HepG2 (cell line): ENCODE measurements around the gene CHST3. TPM values are rescaled to one million over a fixed set of nuclear protein-coding genes. Genes with fewer than 3 reads are reported as not detected.
A peak's percentile ranks its signal among the peaks of the same experiment; 100 is the strongest.

Experiments
- CC2D1A ChIP-seq: sonication (generic); formaldehyde crosslinking; IDR thresholded peaks from 2 replicates; pipeline ENCODE4 v1.8.1; 2023; ENCODE audit warnings: mild to moderate bottlenecking, missing genetic modification reagents
- FOXC1 ChIP-seq: sonication (generic); formaldehyde crosslinking; IDR thresholded peaks from 2 replicates; pipeline ENCODE4 v1.8.0; 2022; ENCODE audit warnings: mild to moderate bottlenecking, missing genetic modification reagents, borderline replicate concordance
- FUBP1 ChIP-seq: sonication (generic); formaldehyde crosslinking; IDR thresholded peaks from 2 replicates; pipeline ENCODE4 v1.5.1; 2020; ENCODE audit warnings: missing genetic modification reagents, mild to moderate bottlenecking, borderline replicate concordance
- HOXA3 ChIP-seq: sonication (generic); formaldehyde crosslinking; IDR thresholded peaks from 2 replicates; pipeline ENCODE4 v1.5.0; 2020; ENCODE audit warnings: missing genetic modification reagents
- KAT7 ChIP-seq: IDR thresholded peaks from 2 replicates; pipeline ENCODE4 v1.6.1; 2018; ENCODE audit warnings: borderline replicate concordance, missing compliant biosample characterization
- PREB ChIP-seq: sonication (generic); formaldehyde crosslinking; IDR thresholded peaks from 2 replicates; pipeline ENCODE4 v1.4.0; 2020; ENCODE audit warnings: missing genetic modification reagents
- RBAK ChIP-seq: sonication (generic); formaldehyde crosslinking; IDR thresholded peaks from 2 replicates; pipeline ENCODE4 v1.5.1; 2020; ENCODE audit warnings: mild to moderate bottlenecking, missing genetic modification reagents
- RNF219 ChIP-seq: sonication (generic); formaldehyde crosslinking; IDR thresholded peaks from 2 replicates; pipeline ENCODE4 v1.5.0; 2020; ENCODE audit warnings: mild to moderate bottlenecking, missing genetic modification reagents
- SKI ChIP-seq: fragments of 450-650 bp; IDR thresholded peaks from one replicate; pipeline ENCODE4 v1.6.1; 2018; ENCODE audit warnings: mild to moderate bottlenecking; ENCODE audit not compliant: partially characterized antibody
- SP2 ChIP-seq: sonication (generic); formaldehyde crosslinking; IDR thresholded peaks from 2 replicates; pipeline ENCODE4 v1.5.1; 2020; ENCODE audit warnings: mild to moderate bottlenecking, missing genetic modification reagents
- ZHX2 ChIP-seq, 2 experiments: sonication (generic) in 1 of 2; formaldehyde crosslinking in 1 of 2; IDR thresholded peaks; 2 replicates each; pipeline versions ENCODE4 v1.6.1 to v1.9.0; 2014 to 2022; ENCODE audit warnings: antibody characterized with exemption in 1 of 2, borderline replicate concordance in 1 of 2, inconsistent platforms in 1 of 2, low read depth in 1 of 2, missing genetic modification reagents in 1 of 2
- ZNF274 ChIP-seq: sonication (generic); formaldehyde crosslinking; IDR thresholded peaks from 2 replicates; pipeline ENCODE4 v1.5.1; 2020; ENCODE audit warnings: mild to moderate bottlenecking, missing genetic modification reagents
- ZNF75D ChIP-seq: sonication (generic); formaldehyde crosslinking; IDR thresholded peaks from 2 replicates; pipeline ENCODE4 v1.8.1; 2023; ENCODE audit warnings: missing genetic modification reagents, mild to moderate bottlenecking, borderline replicate concordance
- polyA plus RNA-seq, 8 experiments: library from polyadenylated mRNA; depleted of rRNA in 3 of 8; stranded (reverse) in 7 of 8; unstranded in 1 of 8; fragments of >200 nt; fragmentation: Illumina TruSeq in 4 of 8; extraction: Trizol in 4 of 8; gene quantifications; 2 replicates each; pipeline versions ENCODE4 v1.2.1 to v1.2.3, GENCODE V29; 2011 to 2016; ENCODE audit warnings: low read depth in 4 of 8, missing spikeins in 1 of 8, mixed read lengths in 1 of 8; ENCODE audit not compliant: insufficient read depth in 1 of 8
- total RNA-seq, 5 experiments: library from RNA; depleted of rRNA; stranded (reverse); fragments of >200 nt; fragmentation: Illumina TruSeq; extraction: Trizol; gene quantifications; 2 replicates each; pipeline ENCODE4 v1.2.3, GENCODE V29; 2016; ENCODE audit warnings: low read depth in 1 of 5

Gene CHST3
- total and polyA plus RNA-seq, 2 of the 13 experiments (the other 11 are each of a cell fraction or from before 2014, with no cell fraction given): 7.2 to 18.7 TPM

DNA sequence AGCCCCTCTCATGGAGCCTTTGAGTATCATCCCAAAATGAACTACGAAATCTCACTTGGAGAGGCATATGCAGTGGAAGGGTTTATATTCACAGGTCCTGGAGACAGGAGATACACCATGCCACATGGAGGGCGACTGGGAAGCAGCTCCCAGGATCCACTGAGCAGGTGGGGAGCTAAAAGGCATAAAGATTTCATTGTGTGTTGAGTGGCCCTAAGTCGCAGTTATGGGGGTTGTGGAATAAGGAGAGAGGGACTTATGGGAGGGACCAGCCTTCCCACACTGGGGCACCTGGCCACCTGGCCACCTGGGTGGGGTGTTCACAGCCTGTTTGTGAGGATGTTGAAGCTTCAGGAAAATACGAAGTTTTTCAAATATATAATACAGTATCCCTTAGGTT lies 37.0 kb upstream of the CHST3 start (continued):
- no peak for TF ChIP-seq ZHX2 (IDR thresholded peaks at IDR 0.05; ENCODE audit: low read depth)
- TF ChIP-seq ZHX2 (CRISPR knock-in tag; IDR thresholded peaks at IDR 0.05; ENCODE audit: borderline replicate concordance): no peak
- no peak for TF ChIP-seq HOXA3 (CRISPR knock-in tag)
- TF ChIP-seq FOXC1 (CRISPR knock-in tag): no peak
- no peak for TF ChIP-seq SP2 (CRISPR knock-in tag)
- TF ChIP-seq RNF219: no peak
- no peak for TF ChIP-seq PREB (CRISPR knock-in tag)
- no peak for TF ChIP-seq KAT7 (CRISPR knock-in tag)
- TF ChIP-seq FUBP1: no peak
- TF ChIP-seq CC2D1A (CRISPR knock-in tag): no peak
- 0 out of 2 replicates have a peak, but pooled peaks have one; percentile 36 for TF ChIP-seq ZNF274 (CRISPR knock-in tag)
- no peak for TF ChIP-seq RBAK (CRISPR knock-in tag)
- TF ChIP-seq ZNF75D (CRISPR knock-in tag): no peak
- no peak for TF ChIP-seq SKI
